NCI-H2196 (cell line): ENCODE measurements around the gene ANKRD2.
"Not testable (repeated sequence)": the region's sequence is repeated elsewhere in the genome, so short reads cannot be mapped to it uniquely, and the experiment has no call there.

Experiments
- DNase-seq: peaks from one replicate; lab custom pipeline; 2025; ENCODE audit not compliant: unreplicated experiment; lab: John Stamatoyannopoulos, UW

Gene ANKRD2, protein sequence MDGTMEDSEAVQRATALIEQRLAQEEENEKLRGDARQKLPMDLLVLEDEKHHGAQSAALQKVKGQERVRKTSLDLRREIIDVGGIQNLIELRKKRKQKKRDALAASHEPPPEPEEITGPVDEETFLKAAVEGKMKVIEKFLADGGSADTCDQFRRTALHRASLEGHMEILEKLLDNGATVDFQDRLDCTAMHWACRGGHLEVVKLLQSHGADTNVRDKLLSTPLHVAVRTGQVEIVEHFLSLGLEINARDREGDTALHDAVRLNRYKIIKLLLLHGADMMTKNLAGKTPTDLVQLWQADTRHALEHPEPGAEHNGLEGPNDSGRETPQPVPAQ

DNA sequence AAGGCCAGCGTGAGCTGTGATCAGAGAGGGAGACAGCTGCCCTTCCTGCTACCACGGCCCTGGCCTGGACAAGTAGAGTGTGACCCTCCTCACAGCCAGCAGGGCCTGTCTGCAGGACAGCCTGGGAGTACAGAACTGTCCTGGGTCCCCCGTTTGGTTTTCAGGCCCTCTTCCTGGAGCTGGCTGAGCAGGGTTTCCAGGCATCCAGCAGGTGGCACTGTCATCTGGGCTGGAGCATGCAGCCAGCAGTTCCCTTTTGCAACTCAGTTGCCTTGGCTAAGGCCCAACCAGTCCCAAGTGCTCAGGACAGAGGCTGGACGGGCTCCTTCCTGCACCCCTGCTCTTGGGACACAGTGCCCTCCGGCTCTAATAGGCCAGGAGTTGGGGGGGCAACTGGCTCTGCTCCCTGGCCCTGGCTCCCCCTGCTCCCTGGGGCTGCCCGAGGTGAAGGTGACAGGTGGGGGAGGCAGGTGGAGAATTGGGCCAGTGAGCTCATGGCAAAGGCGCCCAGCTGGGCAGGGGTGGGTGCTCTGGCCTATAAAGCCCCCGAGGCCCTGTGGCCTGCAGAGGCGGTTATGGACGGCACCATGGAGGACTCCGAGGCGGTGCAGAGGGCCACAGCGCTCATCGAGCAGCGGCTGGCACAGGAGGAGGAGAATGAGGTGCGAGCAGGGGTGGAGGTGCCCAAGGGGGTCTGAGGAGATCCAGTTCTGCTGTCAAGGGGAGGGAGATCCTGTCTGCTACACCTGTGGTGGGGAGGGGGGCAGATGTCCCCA, at the start of gene ANKRD2:
Gene ANKRD2 (plus strand): TSS at position 566 of the 776 bp plus-strand sequence. CDS start 10 bp downstream, at position 576.
- DNase-seq, result peak; percentile 24

DNA sequence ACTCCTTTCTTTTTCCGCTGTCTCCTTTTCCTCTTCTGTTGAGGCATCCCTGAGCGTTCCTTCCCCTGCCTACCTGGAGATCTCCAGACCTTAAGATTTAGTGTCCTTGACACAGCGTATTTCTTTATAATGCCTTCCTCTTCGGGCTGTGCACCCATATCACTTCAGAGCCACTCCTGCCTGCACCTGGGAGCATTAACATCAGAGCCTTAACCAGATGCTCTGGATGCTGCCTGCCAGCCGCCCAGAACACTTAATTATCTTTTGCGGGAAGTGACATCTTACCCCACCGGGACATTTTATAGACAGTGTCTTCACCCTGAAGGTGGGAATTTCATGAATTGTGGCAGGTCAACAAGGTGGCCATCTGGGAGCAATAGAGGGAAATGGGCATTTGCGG, 49.6 kb upstream of the ANKRD2 start:
- DNase-seq, result no peak

DNA sequence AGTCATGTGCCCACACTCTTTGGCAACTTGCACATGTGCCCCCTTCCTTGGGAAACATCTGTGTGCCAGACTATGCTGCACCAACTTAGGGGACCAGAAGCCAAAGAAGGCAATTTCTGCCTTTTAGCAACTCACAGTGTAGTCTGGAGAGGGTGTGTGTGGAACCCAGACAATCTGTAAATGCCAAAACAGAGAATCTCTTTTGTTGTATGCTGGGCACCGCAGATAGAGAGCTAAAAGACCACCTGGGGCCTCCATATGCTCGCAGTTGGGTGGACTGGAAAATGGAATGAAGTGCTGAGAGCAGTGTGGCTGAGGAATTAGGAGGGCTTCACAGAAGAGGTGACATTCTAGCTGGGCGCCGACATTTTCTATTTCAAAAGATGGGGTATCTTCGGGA, 47.5 kb upstream of the ANKRD2 start:
- DNase-seq, result no peak

DNA sequence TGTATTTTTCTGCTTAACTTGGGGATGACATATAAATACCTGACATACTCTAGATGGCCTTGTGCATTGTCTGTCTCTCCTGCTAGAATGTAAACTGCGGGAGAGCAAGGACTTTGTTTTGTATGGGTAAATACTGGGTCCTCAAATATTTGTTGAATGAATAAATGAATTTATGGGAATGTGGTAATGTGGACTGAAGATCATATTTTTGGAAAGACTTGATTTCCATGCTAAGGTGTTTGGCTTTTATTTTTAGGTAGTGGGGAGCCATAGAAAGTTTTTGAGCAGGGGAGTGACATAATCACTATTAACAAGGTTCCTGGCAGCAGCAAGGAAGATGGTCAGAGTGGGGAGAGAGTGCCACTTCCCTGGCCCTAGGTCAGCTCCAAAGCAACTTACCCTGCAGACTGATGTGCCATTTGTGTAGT, 46.9 kb upstream of the ANKRD2 start:
- DNase-seq, result no peak

DNA sequence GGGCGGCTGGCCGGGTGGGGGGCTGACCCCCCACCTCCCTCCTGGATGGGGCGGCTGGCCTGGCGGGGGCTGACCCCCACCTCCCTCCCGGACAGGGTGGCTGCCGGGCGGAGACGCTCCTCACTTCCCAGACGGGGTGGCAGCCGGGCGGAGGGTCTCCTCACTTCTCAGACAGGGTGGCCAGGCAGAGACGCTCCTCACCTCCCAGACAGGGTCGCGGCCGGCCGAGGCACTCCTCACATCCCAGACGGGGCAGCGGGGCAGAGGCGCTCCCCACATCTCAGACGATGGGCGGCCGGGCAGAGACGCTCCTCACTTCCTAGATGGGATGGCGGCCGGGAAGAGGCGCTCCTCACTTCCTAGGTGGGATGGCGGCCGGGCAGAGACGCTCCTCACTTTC, 43.7 kb upstream of the ANKRD2 start:
- not testable (repeated sequence) for DNase-seq

DNA sequence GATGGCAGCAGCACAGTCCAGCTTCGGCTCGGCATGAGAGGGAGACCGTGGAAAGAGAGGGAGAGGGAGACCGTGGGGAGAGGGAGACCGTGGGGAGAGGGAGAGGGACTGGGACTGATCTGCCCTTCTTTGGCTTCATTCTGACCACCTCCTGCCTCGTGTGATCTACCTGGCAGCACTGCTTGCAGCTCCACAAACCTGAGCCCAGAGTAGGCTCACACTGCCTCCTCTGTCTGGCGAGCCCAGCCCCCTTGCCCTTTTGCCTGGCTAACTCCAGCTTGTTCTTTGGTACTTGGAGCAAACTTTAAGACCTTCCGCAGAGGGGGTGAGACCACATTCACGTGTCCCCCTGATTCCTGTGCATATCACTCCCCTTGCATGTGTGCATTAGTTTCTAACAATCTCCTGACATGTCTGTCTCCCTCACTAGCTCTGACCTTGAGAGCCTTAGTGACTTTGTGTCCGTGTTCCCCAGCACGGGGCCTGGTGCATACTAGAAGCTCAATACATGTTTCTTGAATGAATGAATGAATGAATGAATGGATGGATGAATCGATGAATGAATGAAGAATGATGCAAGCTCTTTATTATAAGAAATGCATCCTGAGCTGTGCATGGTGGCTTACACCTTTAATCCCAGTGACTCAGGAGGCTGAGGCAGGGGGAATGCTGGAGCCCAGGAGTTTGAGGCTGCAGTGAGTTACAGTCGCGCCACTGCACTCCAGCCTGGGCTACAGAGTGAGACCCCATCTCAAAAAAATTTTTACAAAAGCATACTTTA, 42.7 kb upstream of the ANKRD2 start:
- no peak for DNase-seq

DNA sequence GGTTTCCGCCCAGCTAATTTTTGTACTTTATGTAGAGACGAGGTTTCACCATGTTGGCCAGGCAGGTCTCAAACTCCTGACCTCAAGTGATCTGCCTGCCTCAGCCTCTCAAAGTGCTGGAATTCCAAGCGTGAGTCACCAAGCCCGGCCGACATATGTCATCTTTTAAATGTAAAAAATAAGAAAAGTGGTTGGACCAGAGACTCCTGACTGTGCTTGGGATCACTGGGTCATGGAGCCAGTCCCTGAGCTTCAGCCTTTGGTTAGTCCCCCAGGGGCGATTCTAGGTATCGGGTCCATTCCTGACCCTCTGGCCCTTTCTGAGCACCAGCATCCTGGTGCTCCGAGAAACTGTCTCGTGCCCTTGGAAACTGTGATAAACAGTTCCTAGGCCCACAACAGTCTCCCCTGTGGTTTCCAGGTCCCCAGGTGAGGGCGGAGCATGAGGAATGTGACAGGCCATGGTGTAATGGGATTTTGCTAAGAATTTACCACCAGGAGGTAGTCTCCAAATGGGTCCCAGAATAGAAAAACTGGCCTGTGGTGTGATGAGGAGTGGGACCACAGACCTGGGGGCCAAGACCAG, 41.1 kb upstream of the ANKRD2 start:
- DNase-seq, result no peak

DNA sequence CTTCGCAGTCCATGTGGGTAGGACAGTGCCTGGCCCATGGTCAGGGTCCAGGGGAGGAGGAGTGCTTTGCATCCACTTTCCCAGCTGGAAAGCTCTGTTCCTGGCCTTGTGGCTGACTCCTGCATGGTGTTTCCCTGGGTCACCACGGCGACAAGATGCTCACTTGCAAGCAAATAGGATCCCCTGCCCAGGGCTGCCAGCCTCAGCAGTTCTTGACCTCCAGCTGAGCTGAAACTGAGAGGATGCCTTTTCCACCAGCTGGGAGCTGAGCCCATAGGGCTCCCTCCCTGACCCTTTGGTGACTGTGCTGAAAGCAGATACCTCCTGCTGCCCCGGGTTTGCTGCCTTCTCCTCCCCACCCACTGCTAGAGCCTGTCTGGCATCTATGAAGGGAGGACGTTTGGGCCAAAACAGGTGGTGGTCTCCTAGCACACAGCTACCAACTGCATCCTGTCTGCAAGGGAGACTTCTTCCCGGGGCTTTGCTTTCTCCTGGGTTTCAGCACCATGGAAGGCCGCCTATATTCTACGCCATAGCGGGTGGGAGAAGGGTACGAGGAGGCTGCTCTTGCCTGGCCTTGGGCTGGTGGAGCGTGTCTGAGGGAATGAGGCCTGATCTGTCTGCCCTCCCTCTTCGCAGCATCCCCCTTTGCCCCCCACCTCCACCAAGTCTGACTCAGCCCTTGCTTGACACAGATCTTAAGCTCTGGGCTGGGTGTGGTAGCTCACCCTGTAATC, 39.5 kb upstream of the ANKRD2 start:
- DNase-seq, result peak; percentile 15

DNA sequence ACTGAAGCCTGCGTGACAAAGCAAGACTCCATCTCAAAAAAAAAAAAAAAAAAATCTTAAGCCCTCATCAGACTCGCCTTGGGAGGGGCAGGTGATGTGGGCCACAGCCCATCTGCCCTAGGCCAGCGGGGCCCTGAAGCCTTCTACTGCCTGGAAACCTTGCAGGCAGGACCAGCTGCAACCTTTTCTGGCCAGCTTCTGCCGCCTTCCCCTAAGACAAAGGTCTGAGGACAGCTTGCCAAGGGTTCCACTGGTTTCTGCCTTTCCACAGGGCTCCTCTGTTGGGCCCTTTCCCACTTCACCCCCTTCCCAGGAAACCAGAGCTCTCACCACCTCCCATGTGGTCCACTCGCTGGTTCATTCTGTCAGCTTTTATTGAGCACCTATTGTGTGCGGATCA, 38.7 kb upstream of the ANKRD2 start:
- no peak for DNase-seq

DNA sequence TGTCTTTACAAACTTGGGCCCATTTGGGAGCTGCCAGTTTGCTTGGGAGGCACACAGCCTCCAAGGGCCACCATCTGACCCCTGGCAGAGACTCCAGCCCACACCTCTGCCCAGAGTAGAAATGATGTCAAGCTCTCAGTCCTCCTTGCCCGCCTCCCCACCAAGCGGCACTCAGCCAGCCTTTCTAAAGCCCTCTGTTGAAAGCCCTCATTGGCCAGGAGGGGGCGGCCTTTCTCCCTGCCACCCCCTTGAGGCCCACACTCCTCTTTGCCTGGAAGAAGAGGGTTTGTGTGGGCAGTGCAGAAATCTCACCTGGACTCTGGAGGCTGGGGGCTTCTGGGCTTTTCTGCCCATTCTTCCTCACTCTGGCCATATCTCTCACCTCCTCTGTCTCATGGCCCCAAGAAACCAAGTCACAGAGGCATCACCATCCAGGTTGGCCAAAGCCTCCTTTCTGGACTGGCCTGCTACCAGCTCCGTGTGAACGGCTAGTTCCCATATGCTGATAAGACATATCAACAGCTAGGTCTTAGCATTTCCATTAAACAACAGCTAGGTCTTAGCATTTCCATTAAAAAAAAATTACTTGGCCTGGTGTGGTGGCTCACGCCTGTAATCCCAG, 37.7 kb upstream of the ANKRD2 start:
- DNase-seq, result no peak

DNA sequence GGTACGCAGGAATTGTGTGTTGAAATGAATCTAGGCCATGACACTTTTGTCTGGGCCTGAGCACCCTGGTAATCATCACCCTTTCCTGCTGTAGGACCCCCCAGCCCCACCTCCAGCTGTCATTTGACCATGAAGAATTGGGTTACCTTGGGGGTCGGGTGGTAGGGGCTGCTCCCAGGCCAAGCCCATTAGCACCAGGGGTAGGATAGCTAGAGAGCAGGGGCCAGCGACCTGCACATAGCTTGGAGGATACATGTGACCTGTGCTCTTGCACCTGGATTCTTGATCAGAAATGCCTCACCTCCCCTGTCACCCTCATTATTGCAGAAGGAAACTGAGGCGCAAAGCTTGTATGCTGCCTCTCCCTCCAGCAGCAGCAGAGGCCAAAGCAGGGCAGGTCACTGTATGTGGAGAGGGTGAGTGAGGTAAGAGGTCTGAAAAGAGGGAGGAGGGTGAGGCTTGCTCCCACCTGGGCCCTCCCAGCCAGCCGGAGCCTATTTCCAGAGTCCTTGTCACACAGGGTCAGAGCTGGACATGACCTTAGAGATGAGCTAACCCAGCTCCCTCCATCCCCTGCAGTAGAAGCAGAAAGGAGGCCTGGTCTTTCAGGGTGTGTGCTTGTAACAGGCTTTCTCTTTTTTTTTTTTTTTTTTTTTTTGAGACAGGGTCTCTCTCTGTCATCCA, 35.3 kb upstream of the ANKRD2 start:
- DNase-seq, result no peak

DNA sequence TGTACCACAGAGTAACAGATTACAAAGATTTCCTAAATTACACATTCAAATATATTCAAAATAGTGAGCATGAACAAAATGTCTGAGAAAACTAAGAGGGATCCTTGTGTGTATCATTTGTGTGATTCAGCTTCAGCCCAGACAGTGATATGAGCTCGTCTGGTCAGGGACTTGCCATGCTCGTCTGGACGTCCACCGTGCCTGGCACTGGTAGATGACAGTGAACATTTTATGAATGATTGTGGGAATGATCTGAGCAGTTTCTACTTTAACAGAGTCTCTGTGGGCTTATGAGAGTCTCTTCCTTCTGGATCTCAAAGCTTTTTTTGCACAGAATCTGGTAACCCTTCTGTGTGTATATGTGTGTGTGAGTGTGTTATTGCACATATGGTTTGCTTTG, 34.2 kb upstream of the ANKRD2 start:
- no peak for DNase-seq

DNA sequence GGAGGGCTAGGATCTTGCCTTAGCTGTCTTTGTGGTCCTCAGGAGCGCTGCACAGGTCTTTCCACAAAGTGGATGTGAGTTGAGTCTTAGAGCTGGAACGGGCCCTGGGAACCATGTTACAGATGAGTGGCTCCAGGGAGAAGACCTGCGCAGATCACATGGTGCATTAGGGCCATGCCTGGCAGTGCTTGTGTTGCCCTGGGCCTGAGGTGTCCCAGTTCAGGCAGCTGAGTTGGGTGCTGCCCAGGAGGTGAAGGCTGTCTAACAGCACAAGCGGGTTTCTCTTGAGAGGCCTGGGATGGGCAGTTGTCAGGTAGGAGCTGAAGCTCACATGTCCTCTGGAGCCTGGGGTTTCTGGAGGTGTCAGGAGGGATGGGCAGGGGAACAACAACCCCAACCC, 33.7 kb upstream of the ANKRD2 start:
- no peak for DNase-seq

DNA sequence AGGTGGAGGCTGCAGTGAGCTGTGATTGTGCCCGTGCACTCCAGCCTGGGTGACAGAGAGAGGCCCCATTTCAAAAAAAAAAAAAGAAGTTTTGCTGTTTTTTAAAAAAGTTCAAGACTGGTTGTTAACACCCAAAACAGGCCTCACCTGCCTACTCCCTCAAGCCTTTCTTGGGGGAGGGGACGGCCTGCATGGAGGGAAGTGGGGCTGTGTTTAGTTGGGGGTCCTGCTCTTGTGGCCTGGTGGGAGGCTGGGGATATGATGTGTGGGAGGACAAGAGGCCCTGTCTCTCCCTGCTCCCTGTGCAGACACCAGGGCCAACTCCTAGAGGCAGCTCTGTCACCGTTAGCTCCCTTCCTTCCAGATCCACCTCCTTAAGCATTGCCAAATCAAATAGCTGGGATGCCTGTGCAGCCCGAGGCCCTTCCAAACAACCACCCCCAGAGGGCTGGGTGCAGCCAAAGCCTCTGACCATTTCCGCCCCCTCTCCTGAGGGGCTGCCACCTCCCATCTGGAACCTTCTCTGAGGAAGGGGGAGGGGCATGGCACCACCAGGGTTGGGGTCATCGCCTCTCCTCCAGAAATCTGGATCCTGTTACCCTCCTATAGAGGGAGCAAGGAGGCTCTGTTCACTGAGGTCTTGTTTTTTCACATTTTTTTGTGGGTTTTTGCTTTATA, 32.9 kb upstream of the ANKRD2 start:
- no peak for DNase-seq

DNA sequence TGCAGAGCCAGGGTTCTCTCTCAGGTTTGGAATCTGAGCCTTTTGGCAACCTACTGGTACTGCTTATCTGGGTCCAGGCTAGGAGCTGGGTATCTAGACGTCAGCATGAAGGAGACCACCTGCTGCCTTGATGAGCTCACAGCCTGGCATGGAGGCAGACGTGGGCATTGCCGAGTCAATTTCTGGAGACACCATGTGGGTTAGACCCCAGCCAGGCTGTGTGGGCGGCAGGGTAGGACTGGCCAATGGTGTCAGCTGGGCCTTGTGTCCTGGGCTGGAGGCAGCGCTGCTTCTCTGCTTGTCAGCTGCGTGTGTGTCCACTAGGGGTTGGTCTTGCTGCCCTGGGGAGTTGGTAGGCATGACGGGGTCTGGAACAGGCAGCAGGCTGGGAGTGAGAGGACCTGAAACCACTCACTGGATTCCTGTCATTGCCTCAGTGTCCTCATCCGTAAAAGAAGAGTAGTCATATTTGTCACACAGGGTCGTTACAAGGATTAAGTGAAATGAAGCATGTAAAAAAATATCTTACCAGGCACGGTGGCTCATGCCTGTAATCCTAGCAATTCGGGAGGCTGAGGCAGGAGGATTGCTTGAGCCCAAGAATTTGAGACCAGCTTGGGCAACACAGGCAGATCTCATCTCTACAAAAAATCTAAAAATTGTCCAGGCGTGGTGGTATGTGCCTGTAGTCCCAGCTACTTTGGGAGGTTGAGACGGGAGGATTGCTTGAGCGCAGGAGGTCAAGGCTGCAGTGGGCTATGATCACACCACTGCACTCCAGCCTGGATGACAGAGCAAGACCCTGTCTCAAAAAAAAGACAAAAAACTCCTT, 31.7 kb upstream of the ANKRD2 start:
- DNase-seq, result no peak

DNA sequence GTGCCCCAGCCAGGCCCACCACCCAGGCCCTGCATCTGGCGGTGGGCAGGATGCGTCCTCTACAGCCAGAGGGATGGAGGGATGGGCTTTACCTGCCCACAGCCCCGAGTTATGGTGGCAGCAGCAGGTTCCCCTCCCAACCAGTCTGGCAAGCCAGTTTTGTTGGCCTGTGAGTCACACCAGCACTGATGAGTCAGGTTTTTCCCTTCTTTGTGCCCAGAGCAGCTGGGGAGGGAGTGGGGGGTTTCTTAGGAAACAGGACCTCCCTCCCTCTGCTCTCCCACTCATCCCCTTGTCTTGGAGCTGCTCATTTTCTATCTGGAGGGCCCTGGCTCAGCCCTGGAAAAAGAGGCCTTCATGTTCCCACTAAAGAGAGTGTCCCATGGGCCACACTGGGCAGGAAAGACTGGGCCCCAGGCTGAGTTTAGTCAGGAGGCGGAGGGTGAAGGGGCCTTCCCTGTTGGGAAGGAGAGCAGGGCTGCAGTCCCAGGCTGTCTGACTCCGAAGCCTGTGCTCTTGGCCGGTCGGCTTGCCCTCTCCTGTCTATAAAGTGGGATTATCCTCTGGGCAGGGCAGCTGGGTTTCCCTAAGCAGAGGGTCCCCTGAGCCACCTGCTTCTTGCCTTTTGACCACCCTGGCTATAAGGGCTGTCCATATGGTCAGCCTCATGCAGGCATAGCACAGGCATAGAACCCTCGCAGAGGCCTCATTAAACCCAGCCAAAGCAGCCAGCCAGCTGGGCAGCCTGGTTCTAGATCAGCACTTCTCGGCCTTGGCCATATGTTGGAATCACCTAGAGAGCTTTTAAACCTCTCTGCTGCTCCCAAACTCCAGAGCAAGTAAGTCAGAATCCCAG, 30.2 kb upstream of the ANKRD2 start:
- DNase-seq, result no peak

DNA sequence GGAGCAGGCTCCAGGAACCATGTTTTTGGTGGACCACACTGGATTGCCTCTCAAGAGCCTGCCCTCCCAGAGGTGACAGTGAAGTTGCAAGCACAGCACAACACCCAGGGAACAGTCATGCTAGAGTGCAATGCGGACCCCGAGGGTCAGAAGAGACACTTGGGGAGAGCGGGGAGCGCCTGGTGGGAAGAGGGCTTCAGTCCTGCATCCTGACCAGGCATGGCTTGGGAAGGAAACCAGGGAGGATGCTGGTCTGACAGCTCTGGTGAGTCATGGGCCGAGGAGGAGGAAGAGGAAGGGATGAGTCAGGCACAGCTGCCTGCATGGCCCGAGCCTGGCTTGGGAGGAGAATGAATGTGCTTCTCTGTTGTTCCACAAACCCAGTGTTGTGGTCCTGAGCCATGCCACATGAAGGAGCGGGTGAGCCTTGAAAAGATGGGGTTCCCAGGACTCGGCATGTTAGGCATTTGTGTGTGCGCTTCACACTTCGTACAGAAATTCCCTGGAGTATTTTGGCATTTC, 29.5 kb upstream of the ANKRD2 start:
- no peak for DNase-seq
